Measurements from ENCODE around the gene MICALL1. TPM values are rescaled to one million over a fixed set of nuclear protein-coding genes. Genes with fewer than 3 reads are reported as not detected.

The MICALL1 gene
- total and polyA plus RNA-seq, 9 of the 15 experiments (the other 6 are each of a cell fraction or from before 2014, with no cell fraction given): 0.32 to 21.5 (median 6.1) TPM

DNA sequence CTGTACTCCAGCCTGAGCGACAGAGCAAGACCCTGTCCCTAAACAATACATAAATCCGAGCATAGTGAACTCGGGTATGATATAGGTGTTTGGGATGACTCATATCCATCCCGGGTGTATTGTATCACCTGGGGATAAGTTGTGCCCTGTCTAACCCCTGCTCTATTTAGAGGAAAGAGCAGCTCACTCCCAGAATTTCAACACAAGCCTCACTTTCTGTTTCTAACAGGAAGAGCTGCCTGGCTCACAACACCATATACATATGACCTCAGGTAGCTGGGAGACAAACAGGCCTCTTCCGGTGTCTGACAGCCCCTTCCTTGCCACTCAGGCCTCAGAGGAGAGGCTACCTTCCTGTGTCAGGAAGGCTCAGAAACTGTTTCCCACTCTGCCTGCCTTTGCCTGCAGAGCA lies 9.9 kb upstream of the MICALL1 start:
- H4K20me1 ChIP-seq (replicated peaks; ENCODE audit: control insufficient read depth, insufficient read depth, low read length): no peaks in the 10 kb centered on the region
- CTCF ChIA-PET (ENCODE audit: low intra/inter-chr PET ratio): no interaction called here
- no TSS peak for BruUV-seq (replicated peaks)
- in situ Hi-C loops (cut with MboI) (no loop called here), intact Hi-C loops (cut with micrococcal nuclease) (no loop called here)
- H3K36me3 ChIP-seq (ENCODE audit: control insufficient read depth, insufficient read depth, low read length): peaks cover 8% of the 10 kb centered on the region; the same call in 2 of the 3 replicates
- 42% methylated on average over 5 of the region's 5 CpGs for WGBS (ENCODE audit: insufficient coverage, low coverage, missing lambda C conversion rate)
- peaks cover 16 to 29% of the 10 kb centered on the region in 2 experiments for H3K4me1 ChIP-seq (replicated peaks in 1 of 2; ENCODE audit: control insufficient read depth in 2 of 2, insufficient read depth in 2 of 2, low read length in 2 of 2)
- H3K27me3 ChIP-seq (ENCODE audit: control insufficient read depth in 2 of 2, insufficient read depth in 2 of 2, low read length in 2 of 2): no peaks in the 10 kb centered on the region
- H3K4me3 ChIP-seq: no peak overlapping the region
- peak overlapping the region; percentile 41; the same call in 1 of the 3 replicates for H3K27ac ChIP-seq (ENCODE audit: extremely low read depth, low read depth, low read length)
- POLR2A ChIA-PET: interaction anchor here (0.5 to 2.3 kb wide), 6 partner anchors 9 to 135 kb away, joined by 3 to 16 read pairs (median 4); partner anchors contain the start of genes GCAT and MICALL1
- ATAC-seq: no peak; the same call in 2 of the 3 replicates
- H3K9me1 ChIP-seq (ENCODE audit: control insufficient read depth, insufficient read depth, low read length): no peaks in the 10 kb centered on the region
- no peak for DNase-seq (ENCODE audit: extremely low read depth in 1 of 4, low spot score in 3 of 4)
- no peak overlapping the region for H3K4me2 ChIP-seq (ENCODE audit: insufficient read depth, low read length)
- H3K9me3 ChIP-seq (replicated peaks; ENCODE audit: control insufficient read depth, insufficient read depth, low read depth, low read length): no peaks in the 10 kb centered on the region
- peak overlapping the region in 1 of 2 experiments; percentile 55; a peak in 2 of 4 replicates for H3K9ac ChIP-seq (ENCODE audit: insufficient read depth in 1 of 2, low read depth in 2 of 2, low read length in 2 of 2)
- FAIRE-seq: no peak
- no peaks in the 10 kb centered on the region for H3K79me2 ChIP-seq (ENCODE audit: control insufficient read depth, insufficient read depth, low read length)
- no peak overlapping the region for H2AFZ ChIP-seq (ENCODE audit: low read depth, low read length)
- TF ChIP-seq NR2C2 (CRISPR knock-in tag; IDR thresholded peaks at IDR 0.05) (no peak), NR2C2 (tag; IDR thresholded peaks at IDR 0.05) (peak; percentile 36; the same call in 1 of the 2 replicates), AFF1 (IDR thresholded peaks at IDR 0.05; ENCODE audit: low read depth in 1 of 2, partially characterized antibody in 2 of 2) (no peak), GABPA (tag; conservative IDR thresholded peaks at IDR 0.05; ENCODE audit: low read depth) (0 out of 2 replicates have a peak, but pooled peaks have one; percentile 15), GABPB2 (CRISPR knock-in tag; conservative IDR thresholded peaks at IDR 0.05) (no peak), SRSF7 (optimal IDR thresholded peaks at IDR 0.05; ENCODE audit: low read depth, low read length) (no peak), KLF13 (tag; IDR thresholded peaks at IDR 0.05; ENCODE audit: borderline replicate concordance, low read depth) (no peak), HMBOX1 (IDR thresholded peaks at IDR 0.05) (no peak), ZFP36 (IDR thresholded peaks at IDR 0.05; ENCODE audit: low read depth, low read length, partially characterized antibody) (no peak), NFE2 (IDR thresholded peaks at IDR 0.05; ENCODE audit: low read depth) (no peak), ZNF224 (CRISPR knock-in tag; IDR thresholded peaks at IDR 0.05) (no peak), HDAC2 (IDR thresholded peaks at IDR 0.05) (no peak), ILF3 (IDR thresholded peaks at IDR 0.05; ENCODE audit: borderline replicate concordance) (no peak), ZNF146 (CRISPR knock-in tag; IDR thresholded peaks at IDR 0.05; ENCODE audit: unreplicated experiment) (no peak), STAG1 (CRISPR knock-in tag; IDR thresholded peaks at IDR 0.05; ENCODE audit: borderline replicate concordance) (no peak)
- TF ChIP-seq, protein P1, sequence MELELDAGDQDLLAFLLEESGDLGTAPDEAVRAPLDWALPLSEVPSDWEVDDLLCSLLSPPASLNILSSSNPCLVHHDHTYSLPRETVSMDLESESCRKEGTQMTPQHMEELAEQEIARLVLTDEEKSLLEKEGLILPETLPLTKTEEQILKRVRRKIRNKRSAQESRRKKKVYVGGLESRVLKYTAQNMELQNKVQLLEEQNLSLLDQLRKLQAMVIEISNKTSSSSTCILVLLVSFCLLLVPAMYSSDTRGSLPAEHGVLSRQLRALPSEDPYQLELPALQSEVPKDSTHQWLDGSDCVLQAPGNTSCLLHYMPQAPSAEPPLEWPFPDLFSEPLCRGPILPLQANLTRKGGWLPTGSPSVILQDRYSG (tag; conservative IDR thresholded peaks at IDR 0.05; ENCODE audit: low read depth): no peak

All from K562 (cell line).